GM13976 (cell line): ENCODE measurements around the gene RCAN1.

Experiments used
- DNase-seq: peaks from one replicate; pipeline ENCODE4 v3.0.0; 2012; ENCODE audit warnings: low spot score
- in situ Hi-C: fragments of 300-500 bp; cut with MboI; formaldehyde crosslinking; loops from one replicate; pipeline ENCODE4 v1.12.0; 2022; ENCODE audit warnings: low sequenced_read_pairs, mixed read lengths, inconsistent platforms; ENCODE audit not compliant: unreplicated experiment
- TF ChIP-seq, protein P1 (sequence below): IDR thresholded peaks from 2 replicates; pipeline ENCODE4 v1.5.1; 2012; ENCODE audit warnings: borderline replicate concordance, mild to moderate bottlenecking; ENCODE audit not compliant: insufficient read depth; ENCODE audit errors: extremely low read depth, missing control alignments, control extremely low read depth

Gene RCAN1

DNA sequence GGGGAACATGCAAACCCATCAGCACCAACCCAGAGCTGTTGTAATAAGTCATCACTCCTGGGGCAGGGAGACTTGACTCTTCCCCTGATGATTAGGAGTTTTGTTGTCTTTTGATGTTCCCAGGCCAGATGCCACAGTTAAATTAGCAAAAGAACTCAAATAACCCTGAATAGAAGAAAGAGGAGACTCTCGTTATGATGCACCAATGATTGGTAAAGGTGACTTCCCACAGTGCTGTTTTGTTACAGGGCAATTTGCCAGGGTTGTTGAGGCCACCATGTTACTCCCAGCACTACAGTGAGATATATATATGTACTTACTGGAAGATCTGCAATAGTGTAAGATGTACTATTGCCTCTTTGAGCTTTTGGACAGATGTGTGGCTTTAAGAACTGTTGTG, 24.3 kb upstream of the RCAN1 start:
- no peak for DNase-seq
- TF ChIP-seq, protein P1, sequence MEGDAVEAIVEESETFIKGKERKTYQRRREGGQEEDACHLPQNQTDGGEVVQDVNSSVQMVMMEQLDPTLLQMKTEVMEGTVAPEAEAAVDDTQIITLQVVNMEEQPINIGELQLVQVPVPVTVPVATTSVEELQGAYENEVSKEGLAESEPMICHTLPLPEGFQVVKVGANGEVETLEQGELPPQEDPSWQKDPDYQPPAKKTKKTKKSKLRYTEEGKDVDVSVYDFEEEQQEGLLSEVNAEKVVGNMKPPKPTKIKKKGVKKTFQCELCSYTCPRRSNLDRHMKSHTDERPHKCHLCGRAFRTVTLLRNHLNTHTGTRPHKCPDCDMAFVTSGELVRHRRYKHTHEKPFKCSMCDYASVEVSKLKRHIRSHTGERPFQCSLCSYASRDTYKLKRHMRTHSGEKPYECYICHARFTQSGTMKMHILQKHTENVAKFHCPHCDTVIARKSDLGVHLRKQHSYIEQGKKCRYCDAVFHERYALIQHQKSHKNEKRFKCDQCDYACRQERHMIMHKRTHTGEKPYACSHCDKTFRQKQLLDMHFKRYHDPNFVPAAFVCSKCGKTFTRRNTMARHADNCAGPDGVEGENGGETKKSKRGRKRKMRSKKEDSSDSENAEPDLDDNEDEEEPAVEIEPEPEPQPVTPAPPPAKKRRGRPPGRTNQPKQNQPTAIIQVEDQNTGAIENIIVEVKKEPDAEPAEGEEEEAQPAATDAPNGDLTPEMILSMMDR = no peak
- in situ Hi-C loops = no loop called here

DNA sequence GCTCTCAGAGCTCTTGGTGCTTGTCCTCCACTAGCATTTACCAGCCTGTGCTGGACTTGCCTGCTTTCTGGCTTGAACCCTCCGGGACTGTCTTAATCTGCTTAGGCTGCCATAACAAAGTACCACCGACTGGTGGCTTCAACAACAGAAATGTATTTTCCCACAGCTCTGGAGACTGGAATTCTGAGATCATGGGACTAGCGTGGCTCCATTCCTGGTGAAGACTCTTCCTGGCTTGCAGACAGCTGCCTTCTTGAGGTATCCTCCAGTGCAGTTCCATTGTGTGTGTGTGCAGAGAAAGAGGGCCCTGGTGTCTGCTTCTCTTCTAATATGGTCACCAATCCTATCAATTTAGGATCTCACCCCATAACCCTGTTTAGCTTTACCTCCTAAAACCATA, 22.0 kb upstream of the RCAN1 start:
- TF ChIP-seq, protein P1 = no peak
- in situ Hi-C loops = no loop called here
- DNase-seq = no peak

DNA sequence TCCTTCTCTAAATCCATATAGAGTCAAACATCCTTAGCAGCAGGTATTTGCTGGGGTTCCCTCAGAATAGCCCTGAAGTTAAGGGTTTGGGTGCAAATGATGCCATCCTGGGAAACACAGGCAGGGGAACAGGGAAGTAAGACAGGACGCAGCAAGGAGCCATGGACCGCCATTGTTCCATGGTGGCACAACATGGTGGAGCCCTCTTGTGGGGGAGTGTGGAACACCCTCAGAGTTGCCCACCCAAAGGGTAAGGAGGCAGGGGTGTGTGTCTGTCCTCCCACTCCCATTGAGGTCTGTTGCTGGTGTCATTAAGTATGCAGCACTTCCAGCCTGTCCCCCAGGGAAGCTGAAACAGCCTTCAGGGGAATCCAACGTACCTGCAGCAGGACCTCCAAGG, 20.4 kb upstream of the RCAN1 start:
- no peak for DNase-seq
- TF ChIP-seq, protein P1 = no peak
- in situ Hi-C loops = no loop called here

DNA sequence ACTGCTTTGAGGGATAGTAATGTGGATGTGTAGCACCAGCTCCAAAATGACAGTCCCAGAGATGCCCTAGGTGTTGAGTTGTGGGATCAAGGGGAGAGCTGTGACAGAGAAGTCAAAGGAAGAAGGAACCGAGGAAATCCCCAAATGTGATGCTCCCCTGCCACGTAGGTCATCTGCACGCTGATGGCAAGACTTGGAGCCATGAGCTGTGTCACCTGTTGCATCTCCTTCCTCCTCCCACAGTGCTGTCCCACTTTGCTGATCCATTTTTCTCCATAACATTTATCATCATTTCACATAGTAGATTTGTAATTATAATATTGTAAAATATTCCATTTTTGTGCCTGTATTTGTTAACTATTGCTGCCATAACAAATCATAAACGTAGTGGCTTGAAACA, 17.6 kb upstream of the RCAN1 start:
- no peak for DNase-seq
- TF ChIP-seq, protein P1 = no peak
- in situ Hi-C loops = no loop called here

DNA sequence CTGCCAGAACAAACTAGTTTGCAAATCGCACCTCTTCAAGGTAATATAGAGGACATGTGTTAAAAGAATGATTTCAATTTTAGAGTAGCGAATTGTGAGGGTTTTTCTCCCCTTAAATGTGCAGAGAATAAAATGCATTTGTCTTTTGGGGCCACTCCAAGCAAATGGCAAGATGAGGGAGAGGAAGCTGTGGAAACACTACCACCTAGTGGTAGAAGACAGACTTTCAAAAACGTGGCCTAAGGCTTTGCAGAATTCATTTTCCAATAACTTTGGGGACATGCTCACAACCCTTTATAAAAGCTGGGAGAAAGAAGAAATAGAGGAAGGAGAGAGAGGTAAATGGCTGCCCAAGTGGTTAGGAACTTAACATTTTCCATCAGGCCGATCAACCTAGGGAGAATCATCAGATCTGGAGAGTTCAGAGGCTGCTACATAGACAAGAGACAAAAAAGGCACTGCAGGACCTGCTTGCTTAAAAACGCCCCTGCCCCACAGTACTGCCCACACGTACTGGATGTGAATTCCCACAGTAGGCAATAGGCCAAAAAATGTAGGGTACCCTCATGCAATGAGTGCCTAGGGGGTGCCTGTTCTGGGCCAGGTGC, 15.7 kb upstream of the RCAN1 start:
- TF ChIP-seq, protein P1 = peak; percentile 53
- DNase-seq = peak; percentile 69
- in situ Hi-C loops = no loop called here

DNA sequence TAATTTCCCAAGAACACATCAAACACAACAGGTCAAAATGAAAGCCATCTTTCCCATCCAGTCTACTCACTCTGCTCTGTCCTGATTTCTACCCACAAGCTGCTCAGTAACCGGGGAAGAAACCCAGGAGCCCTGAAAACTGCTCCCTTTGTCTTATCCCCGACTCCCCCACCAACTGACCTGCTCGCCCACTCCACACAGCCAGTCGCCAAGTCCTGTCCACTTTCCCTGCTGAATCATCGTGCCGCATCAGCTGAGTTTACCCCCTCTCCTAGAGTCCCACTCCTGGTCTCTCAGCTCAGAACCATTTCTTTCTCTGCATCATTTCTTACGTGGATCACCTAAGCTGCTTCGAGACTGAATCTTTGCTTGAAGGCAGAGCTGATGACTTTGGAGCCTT, 11.2 kb upstream of the RCAN1 start:
- TF ChIP-seq, protein P1 = no peak
- no peak for DNase-seq
- in situ Hi-C loops = no loop called here
